ENCODE data around the gene ZNF691. TPM values are rescaled to one million over a fixed set of nuclear protein-coding genes. Genes with fewer than 3 reads are reported as not detected.

The ZNF691 gene
- polyA plus RNA-seq, 2 of the 4 experiments (the other 2 are of a cell fraction): 4.8 to 6.2 TPM

DNA sequence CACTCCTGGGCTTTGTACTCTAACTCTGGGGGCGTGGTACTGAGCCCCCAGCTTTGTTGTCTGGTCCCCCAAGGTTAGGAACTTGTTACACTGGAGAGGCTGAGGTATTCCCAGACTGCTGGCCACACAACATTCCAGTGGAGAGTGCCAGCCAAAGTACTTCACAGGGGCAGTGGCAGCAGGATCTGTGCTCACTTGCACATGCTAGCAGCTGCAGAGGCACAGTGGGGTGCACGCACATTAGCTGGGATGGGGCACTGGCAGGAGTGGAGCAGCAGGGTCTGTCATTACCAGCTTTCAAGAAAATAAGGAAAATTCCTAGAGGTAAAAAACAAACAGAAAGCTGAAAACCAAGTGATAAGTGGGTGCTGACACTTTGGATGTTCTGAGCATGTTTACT lies 31.0 kb downstream of the ZNF691 start:
- no peak for ATAC-seq
- H3K27ac ChIP-seq: no peak overlapping the region
- DNase-seq (ENCODE audit: low read depth in 1 of 2, low spot score in 1 of 2): no peak
- H3K9me3 ChIP-seq: peaks cover 5% of the 10 kb centered on the region; the same call in 1 of the 3 replicates
- H3K4me2 ChIP-seq: no peak overlapping the region
- no peak for FAIRE-seq
- no peak overlapping the region for H3K4me3 ChIP-seq
- ChIA-PET CTCF (interaction anchor here (0.6 to 1.2 kb wide), 3 partner anchors 9 to 775 kb away, joined by 3 read pairs; no protein-coding TSS in a partner anchor), POLR2A (no interaction called here)
- 44% methylated on average over 2 of the region's 2 CpGs for WGBS (ENCODE audit: missing lambda C conversion rate)
- H3K4me1 ChIP-seq: no peaks in the 10 kb centered on the region
- TF ChIP-seq CEBPB (IDR thresholded peaks at IDR 0.05): no peak

DNA sequence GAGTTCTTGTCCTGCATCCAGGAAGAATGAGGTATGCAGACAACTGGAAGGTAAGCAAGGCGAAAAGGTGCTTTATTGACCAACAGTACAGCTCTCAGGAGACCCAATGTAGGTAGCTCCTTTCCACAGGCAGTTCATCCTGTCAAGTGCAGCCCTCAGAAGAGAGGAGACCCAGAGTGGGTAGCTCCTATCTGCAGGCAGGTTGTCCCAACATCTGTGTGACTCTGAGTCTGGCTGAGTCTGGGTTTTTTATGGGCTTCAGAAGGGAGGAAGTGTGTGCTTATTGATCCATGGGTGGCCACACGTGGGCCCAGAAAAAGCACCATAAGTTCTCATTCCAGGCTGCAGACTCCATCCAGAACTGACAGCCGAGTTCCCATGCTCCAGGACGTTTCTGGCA lies 34.0 kb downstream of the ZNF691 start:
- Histone ChIP-seq H3K4me2 (no peak overlapping the region), H3K4me1 (no peaks in the 10 kb centered on the region), H3K27ac (no peak overlapping the region), H3K9me3 (no peaks in the 10 kb centered on the region), H3K4me3 (no peak overlapping the region)
- FAIRE-seq: no peak
- ChIA-PET POLR2A (no interaction called here), CTCF (interaction anchor here (0.8 to 1.6 kb wide), 2 partner anchors 20 to 193 kb away, joined by 3 read pairs; no protein-coding TSS in a partner anchor)
- no peak for ATAC-seq
- TF ChIP-seq PHF8 (IDR thresholded peaks at IDR 0.05; ENCODE audit: borderline replicate concordance, low read depth) (no peak), KDM5A (IDR thresholded peaks at IDR 0.05) (no peak), ELK1 (IDR thresholded peaks at IDR 0.05; ENCODE audit: low read depth, low read length) (no peak), ESRRA (IDR thresholded peaks at IDR 0.05; ENCODE audit: borderline replicate concordance, low read length) (no peak), ATOH8 (CRISPR knock-in tag; IDR thresholded peaks at IDR 0.05; ENCODE audit: low read depth) (no peak), JUN (IDR thresholded peaks at IDR 0.05) (no peak), POLR2AphosphoS2 (conservative IDR thresholded peaks at IDR 0.05; ENCODE audit: low read length) (no peak), HOXA7 (CRISPR knock-in tag; IDR thresholded peaks at IDR 0.05) (no peak), RFX5 (IDR thresholded peaks at IDR 0.05) (no peak), EHF (CRISPR knock-in tag; IDR thresholded peaks at IDR 0.05) (no peak), RCOR1 (IDR thresholded peaks at IDR 0.05; ENCODE audit: low read depth, low read length) (no peak), FOSL2 (IDR thresholded peaks at IDR 0.05) (no peak), FOSL2 (CRISPR knock-in tag; IDR thresholded peaks at IDR 0.05) (no peak), KDM1A (IDR thresholded peaks at IDR 0.05; ENCODE audit: low read depth) (no peak), ZFP36 (IDR thresholded peaks at IDR 0.05; ENCODE audit: borderline replicate concordance, partially characterized antibody) (no peak), PBX3 (IDR thresholded peaks at IDR 0.05) (no peak), MAFK (IDR thresholded peaks at IDR 0.05; ENCODE audit: partially characterized antibody) (no peak)
- TF ChIP-seq, protein P1, sequence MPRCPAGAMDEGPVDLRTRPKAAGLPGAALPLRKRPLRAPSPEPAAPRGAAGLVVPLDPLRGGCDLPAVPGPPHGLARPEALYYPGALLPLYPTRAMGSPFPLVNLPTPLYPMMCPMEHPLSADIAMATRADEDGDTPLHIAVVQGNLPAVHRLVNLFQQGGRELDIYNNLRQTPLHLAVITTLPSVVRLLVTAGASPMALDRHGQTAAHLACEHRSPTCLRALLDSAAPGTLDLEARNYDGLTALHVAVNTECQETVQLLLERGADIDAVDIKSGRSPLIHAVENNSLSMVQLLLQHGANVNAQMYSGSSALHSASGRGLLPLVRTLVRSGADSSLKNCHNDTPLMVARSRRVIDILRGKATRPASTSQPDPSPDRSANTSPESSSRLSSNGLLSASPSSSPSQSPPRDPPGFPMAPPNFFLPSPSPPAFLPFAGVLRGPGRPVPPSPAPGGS (IDR thresholded peaks at IDR 0.05): no peak
- TF ChIP-seq, protein P2, sequence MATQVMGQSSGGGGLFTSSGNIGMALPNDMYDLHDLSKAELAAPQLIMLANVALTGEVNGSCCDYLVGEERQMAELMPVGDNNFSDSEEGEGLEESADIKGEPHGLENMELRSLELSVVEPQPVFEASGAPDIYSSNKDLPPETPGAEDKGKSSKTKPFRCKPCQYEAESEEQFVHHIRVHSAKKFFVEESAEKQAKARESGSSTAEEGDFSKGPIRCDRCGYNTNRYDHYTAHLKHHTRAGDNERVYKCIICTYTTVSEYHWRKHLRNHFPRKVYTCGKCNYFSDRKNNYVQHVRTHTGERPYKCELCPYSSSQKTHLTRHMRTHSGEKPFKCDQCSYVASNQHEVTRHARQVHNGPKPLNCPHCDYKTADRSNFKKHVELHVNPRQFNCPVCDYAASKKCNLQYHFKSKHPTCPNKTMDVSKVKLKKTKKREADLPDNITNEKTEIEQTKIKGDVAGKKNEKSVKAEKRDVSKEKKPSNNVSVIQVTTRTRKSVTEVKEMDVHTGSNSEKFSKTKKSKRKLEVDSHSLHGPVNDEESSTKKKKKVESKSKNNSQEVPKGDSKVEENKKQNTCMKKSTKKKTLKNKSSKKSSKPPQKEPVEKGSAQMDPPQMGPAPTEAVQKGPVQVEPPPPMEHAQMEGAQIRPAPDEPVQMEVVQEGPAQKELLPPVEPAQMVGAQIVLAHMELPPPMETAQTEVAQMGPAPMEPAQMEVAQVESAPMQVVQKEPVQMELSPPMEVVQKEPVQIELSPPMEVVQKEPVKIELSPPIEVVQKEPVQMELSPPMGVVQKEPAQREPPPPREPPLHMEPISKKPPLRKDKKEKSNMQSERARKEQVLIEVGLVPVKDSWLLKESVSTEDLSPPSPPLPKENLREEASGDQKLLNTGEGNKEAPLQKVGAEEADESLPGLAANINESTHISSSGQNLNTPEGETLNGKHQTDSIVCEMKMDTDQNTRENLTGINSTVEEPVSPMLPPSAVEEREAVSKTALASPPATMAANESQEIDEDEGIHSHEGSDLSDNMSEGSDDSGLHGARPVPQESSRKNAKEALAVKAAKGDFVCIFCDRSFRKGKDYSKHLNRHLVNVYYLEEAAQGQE (IDR thresholded peaks at IDR 0.05): no peak
- WGBS (ENCODE audit: missing lambda C conversion rate): 9% methylated on average over 3 of the region's 4 CpGs
- DNase-seq (ENCODE audit: low read depth in 1 of 2, low spot score in 1 of 2): no peak

All from A549 (cell line).